KG1 (cell line): Measurements from ENCODE around the gene C2CD3.
A peak's percentile ranks its signal among the peaks of the same experiment; 100 is the strongest.

Experiments used
- DNase-seq: peaks from one replicate; lab custom pipeline; 2025; lab: John Stamatoyannopoulos, UW

The C2CD3 gene

GRCh38 chr11:74020539-74020938 lies 150.3 kb downstream of the C2CD3 start:
- no peak for DNase-seq

DNA sequence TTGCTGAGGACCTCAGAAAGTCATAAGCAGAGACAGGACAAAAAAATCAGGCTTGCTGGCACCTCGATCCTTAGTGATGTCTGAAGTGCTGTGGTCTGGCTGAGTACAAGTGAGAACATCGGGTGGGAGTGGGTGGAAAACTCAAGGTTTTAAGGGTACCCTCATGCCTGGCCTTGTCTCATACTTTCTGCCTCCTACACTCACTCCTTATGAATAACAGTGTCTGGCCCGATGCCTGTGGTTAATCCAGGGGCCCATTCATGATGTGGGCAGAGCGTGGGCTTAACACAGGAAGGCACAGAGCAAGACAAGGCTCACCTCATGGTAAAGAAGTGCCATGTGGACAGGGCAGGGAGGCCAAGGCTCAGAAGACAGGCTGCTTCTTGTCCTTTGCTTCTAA lies 150.9 kb downstream of the C2CD3 start:
- no peak for DNase-seq

DNA sequence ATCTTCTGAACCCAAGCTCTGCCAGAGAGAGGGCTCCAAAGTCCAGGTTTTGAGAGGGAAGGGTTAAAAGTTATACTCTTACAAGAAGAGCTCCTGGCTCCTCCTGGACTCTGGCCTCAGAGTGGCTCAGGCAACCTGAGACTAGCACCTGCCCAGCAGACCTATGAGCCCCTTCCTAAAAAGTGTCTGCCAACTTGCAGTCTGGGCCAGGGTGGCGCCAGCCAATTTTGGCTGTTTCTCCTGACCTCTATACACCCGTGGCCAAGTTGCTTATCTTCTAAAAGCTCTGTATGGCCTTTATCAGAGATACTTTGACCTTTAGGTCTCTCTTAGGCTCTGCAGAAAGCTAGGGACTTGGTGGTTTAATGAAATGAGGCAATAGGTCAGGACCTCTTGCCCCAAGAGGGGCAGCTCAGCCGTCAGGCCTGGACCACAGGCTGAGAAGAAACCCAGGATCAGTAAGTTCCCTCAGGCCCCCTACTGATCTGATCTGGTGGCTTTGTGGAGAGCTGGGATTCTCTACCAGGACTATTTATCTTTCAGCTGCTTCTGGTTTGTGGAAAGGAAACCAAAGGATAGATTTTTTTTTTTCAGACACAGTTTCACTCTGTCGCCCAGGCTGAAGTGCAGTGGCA lies 151.6 kb downstream of the C2CD3 start:
- DNase-seq: no peak

DNA sequence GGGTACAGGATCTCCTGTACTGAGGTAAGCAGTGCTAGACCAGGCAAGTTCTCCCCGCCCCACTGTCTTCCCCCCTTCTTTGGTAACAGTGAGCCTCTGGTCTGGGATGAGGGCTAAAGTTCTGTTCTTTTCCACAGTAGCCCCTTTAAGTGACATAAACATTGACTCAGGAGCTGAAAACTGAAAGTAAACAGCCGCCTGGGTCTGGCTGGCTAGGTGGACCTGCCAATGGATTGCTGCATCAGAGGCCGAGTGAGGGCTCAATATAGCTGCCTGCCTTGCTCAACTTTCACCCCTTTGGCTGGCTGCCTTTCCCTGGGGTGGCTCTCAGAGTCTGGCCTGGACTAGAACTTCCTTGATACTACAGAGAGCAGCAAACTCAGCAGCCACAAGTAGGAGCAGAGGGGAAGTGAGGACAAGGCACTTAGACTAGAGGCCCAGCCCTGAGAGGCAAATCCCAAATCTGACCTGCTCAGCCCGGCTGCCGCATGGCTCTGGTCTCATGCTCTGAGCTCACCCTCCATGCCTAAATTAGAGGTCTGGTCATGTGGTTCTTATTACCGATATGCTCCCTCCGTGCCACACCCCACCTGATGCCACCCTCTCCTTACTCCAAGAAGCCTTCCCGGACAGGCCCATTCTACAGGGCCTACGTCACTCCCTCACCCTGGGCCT lies 152.3 kb downstream of the C2CD3 start:
- no peak for DNase-seq

DNA sequence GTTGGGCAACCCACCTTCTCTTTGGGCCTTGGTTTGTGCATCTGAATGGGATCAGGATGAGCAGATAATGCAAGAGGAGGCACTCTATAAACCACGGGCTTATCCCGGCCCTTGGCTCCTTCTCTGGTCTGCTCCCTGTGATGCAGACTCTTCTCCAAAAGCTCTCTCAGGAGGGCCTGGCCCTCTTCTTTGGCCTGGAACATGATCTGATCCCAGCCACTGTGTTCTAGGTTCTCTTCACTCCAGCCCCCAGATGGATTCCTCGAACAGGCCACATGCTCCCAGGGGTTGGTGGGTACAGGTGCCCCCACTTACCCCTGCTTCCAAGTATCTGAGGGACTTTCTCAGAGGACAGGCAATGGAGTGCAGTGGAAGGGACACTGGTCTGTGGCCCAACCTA lies 153.2 kb downstream of the C2CD3 start:
- DNase-seq: no peak

DNA sequence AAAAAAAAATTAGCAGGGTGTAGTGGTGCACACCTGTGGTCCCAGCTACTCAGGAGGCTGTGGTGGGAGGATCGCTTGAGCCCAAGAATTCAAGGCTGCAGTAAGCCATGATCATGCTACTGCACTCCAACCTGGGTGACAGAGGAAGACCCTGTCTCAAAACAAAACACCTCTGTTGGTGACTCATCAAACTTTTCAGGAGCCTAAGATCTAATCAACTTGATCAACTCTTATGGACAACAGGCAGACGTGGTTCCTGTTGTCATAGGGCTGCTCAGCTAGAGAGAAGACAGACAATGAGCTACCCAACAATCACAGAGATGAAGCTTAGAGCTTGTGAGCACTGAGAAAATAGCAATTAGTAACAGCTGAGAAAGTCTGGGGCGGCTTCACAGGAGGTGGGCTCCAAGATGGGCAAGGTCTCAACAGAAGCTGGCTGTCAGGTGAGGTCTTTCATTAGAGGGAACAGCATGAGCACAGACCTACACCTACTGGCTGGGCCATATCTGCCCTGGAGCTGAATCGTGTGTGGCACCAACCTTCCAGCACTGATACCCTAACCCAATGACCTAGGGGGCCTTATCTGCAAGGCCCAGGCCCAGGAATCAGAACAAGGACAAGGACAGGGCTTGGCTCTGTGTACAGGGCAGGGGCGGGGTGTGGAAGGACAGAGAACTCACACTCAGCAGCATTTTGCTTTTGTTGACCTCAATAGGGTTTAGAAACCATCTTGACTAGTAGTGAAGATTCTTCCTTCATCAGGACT lies 154.7 kb downstream of the C2CD3 start:
- DNase-seq: no peak

- no peak for DNase-seq
These were observed 155.9 kb downstream of the C2CD3 start for GRCh38 chr11:74014880-74015279.

DNA sequence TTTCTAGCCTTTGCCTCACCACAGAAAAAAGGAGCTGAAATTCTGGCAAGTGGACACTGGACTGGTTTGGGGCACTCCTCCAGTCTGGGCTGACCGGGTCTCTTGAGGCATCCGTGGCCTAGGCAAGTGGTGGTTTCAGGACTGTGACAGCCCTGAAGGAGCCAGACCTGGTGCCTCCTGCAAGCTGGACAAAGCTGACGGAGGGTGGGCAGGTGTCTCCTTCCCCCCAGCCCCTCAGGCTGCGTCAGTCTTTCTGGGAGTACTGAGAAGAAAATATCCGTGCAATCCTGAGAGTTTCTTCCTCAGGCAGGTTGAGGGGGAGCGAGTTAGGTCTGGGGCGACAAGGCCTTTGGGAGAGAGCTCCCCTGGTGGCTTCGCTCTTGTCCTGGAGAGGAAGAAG lies 157.7 kb downstream of the C2CD3 start:
- DNase-seq: no peak

- no peak for DNase-seq
These were observed 158.6 kb downstream of the C2CD3 start for GRCh38 chr11:74012074-74012809.

DNA sequence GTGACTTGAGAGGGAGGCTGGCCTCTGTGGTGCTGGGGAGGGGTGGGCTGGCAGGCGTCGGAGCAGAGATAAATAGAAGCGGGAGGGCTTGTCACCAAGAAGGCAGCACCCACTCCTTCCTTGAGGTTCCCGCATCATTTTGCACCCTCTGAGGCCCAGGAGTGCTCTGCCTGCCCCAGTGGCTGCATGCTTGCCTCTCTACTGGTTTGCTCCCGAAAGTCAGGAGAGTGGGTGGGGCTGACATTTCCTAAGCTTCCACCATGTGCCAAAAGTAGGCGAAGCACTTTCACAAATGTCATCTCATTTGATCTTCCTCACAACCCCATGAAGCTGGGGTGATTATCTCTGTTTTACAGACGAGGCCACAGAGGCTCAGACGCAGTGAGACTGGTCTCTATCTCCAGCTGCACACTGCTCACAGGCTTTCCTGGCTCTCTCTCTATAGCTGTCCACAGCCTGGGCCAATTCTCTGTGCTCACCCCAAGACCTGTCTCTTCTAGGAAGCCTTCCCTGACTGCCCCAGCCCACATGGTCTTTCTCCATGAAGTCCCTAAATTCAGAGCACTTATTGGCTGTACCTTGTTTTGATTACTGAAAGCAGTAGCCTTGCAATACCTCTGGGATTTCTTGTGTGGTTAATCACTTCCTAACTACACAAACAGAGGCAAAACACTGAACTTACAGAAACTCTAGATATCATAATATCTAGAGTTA lies 159.3 kb downstream of the C2CD3 start:
- DNase-seq: peak; percentile 37

DNA sequence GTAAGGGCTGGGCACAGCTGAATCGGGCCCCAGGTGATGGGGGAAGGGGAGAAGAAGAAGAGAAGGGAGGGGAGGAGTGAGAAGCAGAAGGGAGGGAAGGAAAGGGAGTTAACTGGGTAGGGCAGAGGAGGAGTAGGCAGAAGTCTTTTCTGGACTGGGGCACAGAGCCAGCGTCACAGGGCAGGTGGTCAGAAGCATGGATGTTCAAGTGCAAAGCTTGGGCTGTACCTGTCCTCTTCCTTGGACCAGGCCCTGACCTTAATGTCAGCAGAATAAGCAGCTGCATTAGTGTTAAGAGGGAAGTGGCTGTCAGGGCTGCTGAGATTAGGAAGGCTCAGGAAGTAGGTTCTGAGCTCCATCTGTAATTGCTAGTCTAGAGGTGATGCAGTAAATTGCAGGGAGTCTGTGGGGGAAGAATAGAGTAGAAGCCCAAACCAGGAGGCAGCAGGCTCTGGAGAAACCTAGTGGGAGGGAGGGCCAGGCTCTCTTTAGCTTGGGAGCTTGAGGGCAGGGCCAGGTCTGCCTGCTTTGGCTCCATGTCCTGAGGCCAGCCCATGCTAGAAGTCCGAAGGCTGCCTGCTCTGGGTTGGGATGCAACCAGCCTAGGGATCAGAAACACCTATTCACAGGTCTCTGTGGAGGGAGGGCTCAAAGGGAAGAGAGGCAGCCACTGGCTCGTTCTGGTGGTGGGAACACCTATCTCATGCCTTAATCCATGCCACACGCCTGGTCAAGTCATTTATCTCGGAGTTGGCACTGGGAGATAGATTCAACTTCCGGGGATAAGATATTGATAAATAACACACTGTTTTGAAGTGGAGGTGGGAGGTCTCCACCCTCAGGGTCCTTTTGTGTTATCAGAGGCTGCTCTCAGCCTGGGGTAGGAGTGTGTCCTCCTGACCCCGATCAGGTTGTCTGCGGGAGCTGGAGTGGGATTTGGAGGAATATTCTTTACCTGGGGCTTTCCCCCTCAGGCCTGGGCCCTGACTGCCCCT lies 160.2 kb downstream of the C2CD3 start:
- DNase-seq: no peak

DNA sequence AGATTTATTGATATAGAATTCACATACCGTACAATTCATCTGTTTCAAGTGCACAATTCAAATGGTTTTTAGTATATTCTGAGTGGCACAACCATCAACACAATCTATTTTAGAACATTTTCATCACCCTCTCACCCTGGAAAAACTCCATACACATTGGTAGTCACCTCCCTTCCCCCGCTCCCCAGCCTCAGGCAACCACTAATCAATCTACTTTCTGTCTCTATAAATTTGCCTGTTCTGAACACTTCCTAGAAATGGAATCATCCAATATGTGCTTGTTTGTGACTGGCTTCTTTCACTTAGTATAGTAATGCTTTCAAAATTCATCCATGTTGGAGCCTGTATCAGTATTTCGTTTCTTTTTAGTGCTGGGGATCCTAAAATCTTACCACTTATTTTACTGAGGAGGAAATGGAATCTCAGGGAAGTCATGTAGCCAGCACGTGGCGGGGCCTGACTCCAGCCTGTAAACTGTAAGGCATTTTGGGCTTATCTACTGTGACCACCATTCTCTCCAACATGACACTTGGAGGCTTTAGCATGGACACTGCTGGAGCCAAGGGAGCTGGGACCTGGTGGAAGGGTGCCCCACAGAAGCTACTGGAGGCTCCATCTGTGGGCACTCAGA lies 161.0 kb downstream of the C2CD3 start:
- DNase-seq: no peak

GRCh38 chr11:74009230-74009547 lies 161.6 kb downstream of the C2CD3 start:
- no peak for DNase-seq

- no peak for DNase-seq
These were observed 162.2 kb downstream of the C2CD3 start, which contains the start of gene UCP3 for GRCh38 chr11:74008373-74009229. Gene UCP3, minus strand, starts transcription at chr11:74009085. Its CDS starts 2,043 bp downstream, at chr11:74007042.

GRCh38 chr11:74007691-74008372 lies 163.0 kb downstream of the C2CD3 start:
- no peak for DNase-seq

- no peak for DNase-seq
These were observed 164.0 kb downstream of the C2CD3 start for GRCh38 chr11:74006743-74007304.

DNA sequence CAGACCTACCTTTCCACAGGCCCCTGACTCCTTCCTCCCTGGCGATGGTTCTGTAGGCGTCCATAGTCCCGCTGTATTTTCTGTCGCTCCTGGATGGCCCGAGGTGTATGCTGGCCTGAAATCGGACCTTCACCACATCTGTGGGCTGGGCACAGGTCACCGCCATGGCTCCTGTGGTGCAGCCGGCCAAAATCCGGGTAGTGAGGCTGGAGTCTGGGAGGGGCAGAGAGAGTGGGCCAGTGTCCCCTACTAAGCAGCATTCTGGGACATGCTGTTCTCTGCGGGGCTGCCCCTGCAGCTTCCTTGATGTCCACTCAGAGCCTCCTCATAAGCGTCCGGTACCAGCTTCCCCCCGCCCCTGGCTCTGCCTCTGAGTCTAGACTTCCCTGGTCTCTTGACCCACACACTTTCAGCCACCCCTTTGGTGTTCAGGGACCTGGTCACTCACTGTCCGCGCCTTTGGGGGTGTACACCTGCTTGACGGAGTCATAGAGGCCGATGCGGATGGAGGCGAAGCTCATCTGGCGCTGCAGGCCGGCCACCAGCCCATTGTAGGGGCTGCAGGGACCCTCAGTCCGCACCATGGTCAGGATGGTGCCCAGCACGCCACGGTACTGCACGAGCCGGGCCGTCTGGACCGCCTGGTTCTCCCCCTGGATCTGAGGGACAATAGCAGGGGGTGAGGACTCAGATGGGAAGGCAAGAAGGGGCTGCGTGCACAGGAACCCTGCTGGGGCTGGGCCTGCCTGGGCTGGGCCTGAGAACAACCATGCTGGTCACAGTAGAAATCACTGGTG lies 164.9 kb downstream of the C2CD3 start:
- no peak for DNase-seq
